GM21360 (cell line): Measurements from ENCODE around the gene GABBR1.
A peak's percentile ranks its signal among the peaks of the same experiment; 100 is the strongest.
"Not testable (repeated sequence)": the region's sequence is repeated elsewhere in the genome, so short reads cannot be mapped to it uniquely, and the experiment has no call there.

ENCODE experiments used
- ATAC-seq: cut with Tn5 transposase; IDR thresholded peaks from one replicate; pipeline ENCODE4 v1.9.1; 2021; ENCODE audit warnings: mild to moderate bottlenecking, moderate library complexity; ENCODE audit not compliant: unreplicated experiment

GABBR1 gene

DNA sequence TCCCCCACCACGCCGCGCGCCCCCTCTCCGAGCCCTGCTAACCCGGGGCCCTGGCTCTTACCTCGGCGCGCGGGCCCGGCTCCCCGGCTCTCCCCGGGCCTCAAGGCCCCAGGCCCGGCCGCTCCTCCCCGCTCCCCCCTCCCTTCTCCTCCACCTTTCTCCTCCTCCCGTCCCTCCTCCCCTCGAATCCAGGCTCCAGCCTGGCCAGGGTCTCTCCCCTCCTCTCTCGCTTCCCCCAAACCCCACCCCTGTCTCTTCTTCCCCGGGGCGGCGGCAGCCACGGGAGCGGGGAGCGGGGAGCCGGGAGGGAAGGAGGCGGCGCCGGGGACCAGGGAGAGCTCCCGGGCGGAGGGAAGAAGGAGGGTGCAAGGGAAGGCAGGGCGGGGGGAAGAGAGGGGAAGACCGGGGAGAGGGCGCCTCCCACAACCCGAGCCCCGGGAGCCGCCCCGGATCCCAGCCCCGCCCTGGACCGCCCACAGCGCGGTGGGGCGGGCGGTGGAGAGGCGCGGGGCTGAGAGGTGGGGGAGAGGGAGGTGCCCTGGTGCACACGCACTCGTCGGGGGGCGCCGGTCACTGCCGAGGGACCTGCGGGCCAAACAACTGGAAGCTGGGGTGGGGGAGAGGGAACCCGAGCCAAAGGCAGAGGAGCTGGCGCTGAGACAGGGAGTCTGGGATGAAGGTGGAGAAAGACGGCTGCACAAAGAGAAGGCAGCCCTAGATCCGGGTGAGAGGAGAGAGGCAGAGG, at the start of gene GABBR1:
TSS of gene GABBR1 (minus strand) at position 395 of the 745 bp plus-strand sequence. CDS start 798 bp downstream, outside the sequence.
- ATAC-seq: peak; percentile 64

GRCh38 chr6:29681811-29682210, 48.8 kb upstream of the GABBR1 start:
- ATAC-seq: no peak

DNA sequence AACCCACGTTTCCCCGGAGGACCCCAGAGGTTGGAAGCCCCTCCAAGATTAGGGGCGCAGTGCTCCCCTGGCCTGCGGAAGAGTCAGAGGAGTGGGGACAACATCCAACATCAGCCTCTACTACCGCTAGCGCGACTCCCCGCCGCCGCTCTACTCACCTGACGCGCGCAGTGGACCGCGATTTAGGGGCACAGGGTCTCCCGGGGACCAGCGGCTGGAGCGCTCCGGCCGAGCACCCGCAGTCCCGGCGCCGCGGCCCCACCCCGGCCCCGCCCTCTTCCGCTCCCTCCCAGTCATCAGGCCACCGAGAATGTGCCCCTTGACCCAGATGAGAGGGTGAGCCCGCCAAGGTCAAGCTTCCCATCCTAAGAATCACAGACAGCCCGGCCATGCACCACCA, 47.9 kb upstream of the GABBR1 start, which contains the start of gene ZFP57:
TSS of gene ZFP57 (minus strand) at position 249 of the 400 bp plus-strand sequence. CDS start 4,149 bp downstream, outside the sequence.
- no peak for ATAC-seq

DNA sequence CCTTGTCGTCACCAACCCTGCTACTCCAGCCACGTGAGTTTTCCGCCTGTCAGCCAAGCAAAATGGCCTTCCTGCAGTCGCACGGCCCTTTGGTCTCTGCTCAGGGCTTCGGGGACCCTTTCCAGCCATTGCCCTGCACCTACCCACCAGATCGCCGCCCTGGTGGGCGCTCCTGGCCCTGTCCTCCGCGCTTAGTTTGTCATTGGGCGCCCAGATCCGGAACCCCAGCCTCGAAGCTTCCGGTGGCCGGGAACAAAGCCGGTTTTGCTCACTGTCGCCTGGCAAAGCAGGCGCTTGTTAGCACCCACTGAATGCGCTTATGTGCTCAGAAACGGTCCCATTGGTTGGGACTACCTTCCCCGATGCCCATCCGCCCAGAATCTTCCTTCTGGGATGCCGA, 47.4 kb upstream of the GABBR1 start:
- no peak for ATAC-seq

DNA sequence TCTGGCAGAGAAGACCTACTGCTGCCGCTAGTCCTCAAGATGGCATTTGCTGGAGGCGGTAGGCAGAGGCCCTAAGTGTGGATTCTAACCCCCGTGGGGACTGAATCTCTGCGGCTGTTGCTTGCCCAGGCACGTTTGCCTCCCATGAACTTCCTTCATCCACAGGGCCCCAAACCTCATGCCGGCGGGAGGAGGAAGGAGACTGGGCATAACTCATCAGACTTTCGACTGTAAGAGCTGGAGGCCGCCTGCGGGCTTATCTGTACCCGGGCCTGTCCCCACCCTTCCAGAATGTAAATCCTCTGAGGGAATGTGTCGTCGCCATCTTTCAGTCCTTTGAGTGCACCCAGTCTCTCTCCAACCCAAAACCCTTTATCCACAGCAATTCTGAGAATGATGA, 47.0 kb upstream of the GABBR1 start:
- no peak for ATAC-seq

- no peak for ATAC-seq
Observed at GRCh38 chr6:29678114-29678513, 45.1 kb upstream of the GABBR1 start.

GRCh38 chr6:29676981-29677601, 44.1 kb upstream of the GABBR1 start:
- no peak for ATAC-seq

GRCh38 chr6:29675561-29675960, 42.6 kb upstream of the GABBR1 start:
- no peak for ATAC-seq

- ATAC-seq: no peak
Observed at GRCh38 chr6:29674008-29674407, 41.0 kb upstream of the GABBR1 start.

GRCh38 chr6:29673161-29673560, 40.2 kb upstream of the GABBR1 start:
- ATAC-seq: no peak

- ATAC-seq: not testable (repeated sequence)
Observed at GRCh38 chr6:29672116-29672515, 39.1 kb upstream of the GABBR1 start.

- ATAC-seq: no peak
Observed at GRCh38 chr6:29671026-29671425, 38.0 kb upstream of the GABBR1 start.

DNA sequence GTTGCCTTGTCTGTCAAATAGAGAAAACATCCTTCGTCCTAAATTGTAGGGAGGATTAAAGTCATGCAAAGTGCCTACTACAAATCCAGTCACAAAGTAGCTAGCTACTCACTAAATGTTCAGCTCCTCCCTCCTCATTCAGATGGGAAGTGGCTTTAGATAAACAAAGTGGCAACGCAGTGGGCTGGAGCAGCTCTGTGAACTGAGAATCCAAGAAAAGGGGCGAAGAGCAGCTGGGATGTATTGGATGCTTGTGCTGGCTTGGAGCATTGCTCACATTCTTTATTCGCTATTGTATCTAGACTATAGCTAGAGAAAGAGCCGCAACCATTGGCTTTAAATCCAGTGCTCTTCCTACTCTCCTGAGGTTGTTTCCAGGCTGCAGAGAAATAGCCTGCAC, 34.2 kb upstream of the GABBR1 start:
- no peak for ATAC-seq

DNA sequence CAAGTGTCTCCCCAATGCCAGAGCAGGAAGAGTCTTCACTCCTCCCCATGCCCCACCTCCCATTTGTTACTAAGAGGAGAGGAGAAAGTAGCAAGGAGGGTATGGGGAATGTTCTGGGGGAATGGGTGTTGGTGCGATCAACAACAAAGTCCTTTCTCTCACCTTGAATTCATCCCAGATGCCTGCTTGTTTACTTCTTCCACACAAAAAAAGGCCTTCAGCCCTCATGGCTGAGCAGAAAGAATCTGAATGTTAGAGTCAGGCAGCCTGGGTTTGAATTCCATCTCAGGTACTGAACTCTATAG, 33.8 kb upstream of the GABBR1 start:
- ATAC-seq: no peak

- no peak for ATAC-seq
Observed at GRCh38 chr6:29665942-29666825, 33.2 kb upstream of the GABBR1 start.

- ATAC-seq: no peak
Observed at GRCh38 chr6:29663300-29664042, 30.5 kb upstream of the GABBR1 start.

DNA sequence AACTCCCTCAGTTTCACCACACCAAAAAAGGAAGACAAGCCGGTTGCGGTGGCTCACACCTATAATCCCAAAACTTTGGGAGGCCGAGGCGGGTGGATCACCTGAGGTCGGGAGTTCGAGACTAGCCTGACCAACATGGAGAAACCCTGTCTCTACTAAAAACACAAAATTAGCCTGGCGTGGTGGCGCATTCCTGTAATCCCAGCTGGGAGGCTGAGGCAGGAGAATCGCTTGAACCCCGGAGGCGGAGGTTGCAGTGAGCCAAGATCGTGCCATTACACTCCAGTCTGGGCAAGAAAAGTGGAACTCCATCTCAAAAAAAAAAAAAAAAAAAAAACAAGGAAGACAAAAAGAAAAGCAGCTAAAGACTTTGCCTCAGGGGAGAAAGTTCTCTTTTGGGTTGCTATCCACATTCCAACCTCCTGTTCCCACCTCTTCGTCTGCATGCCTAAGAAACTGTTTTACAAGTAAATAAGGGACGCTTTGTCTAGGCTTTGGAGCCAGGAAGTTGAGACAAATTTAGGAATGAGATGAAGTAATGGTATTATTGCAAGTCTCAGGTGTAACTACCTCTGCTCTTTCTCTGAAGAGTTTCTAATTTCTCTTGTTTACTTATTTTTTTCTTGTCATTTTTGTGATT, 28.6 kb upstream of the GABBR1 start:
- ATAC-seq: not testable (repeated sequence)

DNA sequence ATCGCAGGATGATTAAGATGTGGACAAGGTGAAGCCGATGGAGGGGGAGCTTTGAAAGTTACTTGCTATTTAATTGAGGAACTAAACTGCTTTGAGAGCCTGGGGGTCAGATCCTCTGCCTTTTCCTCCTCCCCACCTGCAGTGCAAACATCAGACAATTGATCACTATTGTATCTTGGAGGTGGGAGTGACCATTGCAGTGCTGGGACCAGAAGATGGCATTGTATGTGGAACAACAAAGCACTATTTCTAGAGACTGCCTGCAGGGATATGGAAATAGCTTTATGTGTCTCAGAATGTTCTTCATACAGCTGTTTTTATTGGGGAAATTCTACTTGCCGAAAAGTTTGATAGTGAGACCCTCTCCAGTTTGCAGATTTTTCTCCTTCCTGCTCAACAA, 28.1 kb upstream of the GABBR1 start:
- ATAC-seq: no peak

DNA sequence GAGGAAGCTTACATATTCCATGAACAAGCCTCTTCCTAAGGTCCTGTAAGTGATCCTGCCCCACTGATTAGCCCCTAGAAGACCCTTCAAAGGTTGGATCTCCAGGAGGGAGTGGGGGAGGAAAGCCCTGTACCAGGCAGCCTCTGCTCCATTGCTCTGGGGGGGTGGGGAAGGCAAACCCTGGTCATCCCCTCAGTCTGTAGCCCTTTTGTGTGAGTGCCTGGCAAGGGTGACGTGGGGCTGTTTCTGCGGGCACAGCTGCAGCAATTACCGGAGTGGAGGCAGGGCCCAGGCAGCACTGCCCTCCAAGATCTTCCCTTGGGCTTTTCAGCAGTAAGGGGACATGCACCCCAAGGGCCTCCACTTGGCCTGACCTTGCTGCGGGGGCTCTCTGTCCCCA, 23.8 kb upstream of the GABBR1 start, which contains the start of gene MOG:
TSS of gene MOG (plus strand) at position 295 of the 400 bp plus-strand sequence. CDS start 118 bp downstream, outside the sequence.
- ATAC-seq: no peak

DNA sequence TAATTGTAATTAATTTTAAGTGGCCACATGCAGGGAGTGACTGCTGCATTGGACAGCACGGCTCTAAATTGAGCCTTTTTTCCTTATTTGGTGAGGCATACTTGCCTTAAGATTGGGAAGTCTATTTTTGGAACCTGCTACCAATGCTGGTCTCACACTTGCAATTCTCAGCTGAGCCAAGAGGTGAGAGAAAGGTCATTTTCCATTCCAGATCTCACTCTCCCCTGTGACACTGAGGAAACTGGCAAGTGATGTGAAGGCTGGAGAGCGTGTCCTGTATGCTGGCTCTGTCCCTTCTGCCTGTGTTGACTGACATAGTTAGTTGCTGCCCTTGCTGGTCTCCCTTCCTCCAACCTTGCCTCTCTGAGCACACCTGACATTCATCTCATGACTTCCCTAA, 23.2 kb upstream of the GABBR1 start:
- no peak for ATAC-seq
